Activated CD8-positive, alpha-beta T cell treated with anti-CD3 and anti-CD28 coated beads, Interleukin-2, amount 10 ng/mL, durations not matched to agents 7 days and 5 days (primary cell): ENCODE measurements around the gene KCNIP4. TPM values are rescaled to one million over a fixed set of nuclear protein-coding genes. Genes with fewer than 3 reads are reported as not detected.

Experiments used
- ATAC-seq: fragments of 150-1000 bp; cut with Tn5 transposase; one replicate; pipeline ENCODE4 v1.10.0; 2021; ENCODE audit warnings: moderate library complexity
- CTCF ChIA-PET: fragments of 350-600 bp; sonication (Branson Sonifier 250); formaldehyde crosslinking; loops from one replicate; lab custom pipeline; 2021; ENCODE audit warnings: antibody characterized with exemption; lab: Charles Lee
- POLR2A ChIA-PET: fragments of 350-600 bp; sonication (Branson Sonifier 250); formaldehyde crosslinking; loops from one replicate; lab custom pipeline; 2021; ENCODE audit warnings: antibody characterized with exemption; lab: Charles Lee
- DNase-seq: peaks from one replicate; pipeline ENCODE4 v3.0.0-alpha.2; 2020
- H3K27ac Mint-ChIP-seq: one replicate; pipeline ENCODE4 v1.8.0; 2021; ENCODE audit warnings: mild to moderate bottlenecking, mixed read lengths
- H3K27me3 Mint-ChIP-seq: one replicate; pipeline ENCODE4 v1.8.0; 2021; ENCODE audit warnings: low read depth, mixed read lengths
- H3K36me3 Mint-ChIP-seq: one replicate; pipeline ENCODE4 v1.8.0; 2021; ENCODE audit warnings: low read depth, mixed read lengths
- H3K4me1 Mint-ChIP-seq: one replicate; pipeline ENCODE4 v1.8.0; 2021; ENCODE audit warnings: low read depth, mixed read lengths
- H3K4me3 Mint-ChIP-seq: one replicate; pipeline ENCODE4 v1.8.0; 2021; ENCODE audit warnings: mild to moderate bottlenecking, mixed read lengths
- H3K9me3 Mint-ChIP-seq: one replicate; pipeline ENCODE4 v1.8.0; 2022; ENCODE audit warnings: mixed read lengths; ENCODE audit not compliant: insufficient read depth
- total RNA-seq, 2 experiments: library from RNA; stranded (reverse); gene quantifications; one replicate each; pipeline ENCODE4 v1.2.3, GENCODE V29; 2021

KCNIP4 gene
- total RNA-seq, 2 experiments from 2014 or later, result not detected

- Mint-ChIP-seq H3K4me1 (no peaks in the 10 kb centered on the region), H3K36me3 (no peaks in the 10 kb centered on the region), H3K27me3 (no peaks in the 10 kb centered on the region), H3K4me3 (no peak overlapping the region), H3K27ac (no peak overlapping the region), H3K9me3 (no peaks in the 10 kb centered on the region)
- DNase-seq (no peak), ATAC-seq (no peak)
- POLR2A ChIA-PET, result no interaction called here
- CTCF ChIA-PET, result no interaction called here
Observed at GRCh38 chr4:21876711-21877110, 71.9 kb downstream of the KCNIP4 start.

GRCh38 chr4:21873145-21873544 is 75.4 kb downstream of the KCNIP4 start:
- Mint-ChIP-seq H3K27me3 (no peaks in the 10 kb centered on the region), H3K36me3 (no peaks in the 10 kb centered on the region), H3K4me3 (no peak overlapping the region), H3K4me1 (no peaks in the 10 kb centered on the region), H3K27ac (no peak overlapping the region), H3K9me3 (no peaks in the 10 kb centered on the region)
- DNase-seq (no peak), ATAC-seq (no peak)
- ChIA-PET POLR2A (no interaction called here), CTCF (no interaction called here)

GRCh38 chr4:21872101-21872500 is 76.5 kb downstream of the KCNIP4 start:
- no peaks in the 10 kb centered on the region for H3K4me1 Mint-ChIP-seq

GRCh38 chr4:21869978-21870745 is 78.4 kb downstream of the KCNIP4 start:
- DNase-seq (no peak), ATAC-seq (no peak)
- Mint-ChIP-seq H3K9me3 (peaks cover 1% of the 10 kb centered on the region), H3K4me3 (no peak overlapping the region), H3K36me3 (no peaks in the 10 kb centered on the region), H3K4me1 (no peaks in the 10 kb centered on the region), H3K27me3 (no peaks in the 10 kb centered on the region), H3K27ac (no peak overlapping the region)
- CTCF ChIA-PET, result no interaction called here
- POLR2A ChIA-PET, result no interaction called here

More at GRCh38 chr4:21872101-21872500, 76.5 kb downstream of the KCNIP4 start:
- ATAC-seq (no peak), DNase-seq (no peak)
- H3K27me3 Mint-ChIP-seq, result no peaks in the 10 kb centered on the region
- H3K36me3 Mint-ChIP-seq, result no peaks in the 10 kb centered on the region
- POLR2A ChIA-PET, result no interaction called here
- no peak overlapping the region for H3K4me3 Mint-ChIP-seq
- H3K9me3 Mint-ChIP-seq, result no peaks in the 10 kb centered on the region
- H3K27ac Mint-ChIP-seq, result no peak overlapping the region
- CTCF ChIA-PET, result no interaction called here

GRCh38 chr4:21864686-21865085 is 83.9 kb downstream of the KCNIP4 start:
- no peak overlapping the region for H3K27ac Mint-ChIP-seq
- H3K27me3 Mint-ChIP-seq, result no peaks in the 10 kb centered on the region
- peaks cover 3% of the 10 kb centered on the region for H3K9me3 Mint-ChIP-seq
- ATAC-seq (no peak), DNase-seq (no peak)
- no peaks in the 10 kb centered on the region for H3K36me3 Mint-ChIP-seq
- H3K4me3 Mint-ChIP-seq, result no peak overlapping the region
- ChIA-PET CTCF (no interaction called here), POLR2A (no interaction called here)
- no peaks in the 10 kb centered on the region for H3K4me1 Mint-ChIP-seq

GRCh38 chr4:21862917-21863316 is 85.7 kb downstream of the KCNIP4 start:
- ChIA-PET POLR2A (no interaction called here), CTCF (no interaction called here)
- H3K9me3 Mint-ChIP-seq, result peaks cover 3% of the 10 kb centered on the region
- H3K4me1 Mint-ChIP-seq, result no peaks in the 10 kb centered on the region
- DNase-seq, result no peak
- H3K36me3 Mint-ChIP-seq, result no peaks in the 10 kb centered on the region
- no peak overlapping the region for H3K4me3 Mint-ChIP-seq
- no peaks in the 10 kb centered on the region for H3K27me3 Mint-ChIP-seq
- no peak for ATAC-seq
- H3K27ac Mint-ChIP-seq, result no peak overlapping the region

GRCh38 chr4:21858971-21859370 is 89.6 kb downstream of the KCNIP4 start:
- no peak overlapping the region for H3K27ac Mint-ChIP-seq
- H3K36me3 Mint-ChIP-seq, result no peaks in the 10 kb centered on the region
- no peaks in the 10 kb centered on the region for H3K9me3 Mint-ChIP-seq
- no peaks in the 10 kb centered on the region for H3K27me3 Mint-ChIP-seq
- ATAC-seq (no peak), DNase-seq (no peak)
- no peak overlapping the region for H3K4me3 Mint-ChIP-seq
- CTCF ChIA-PET, result no interaction called here
- H3K4me1 Mint-ChIP-seq, result no peaks in the 10 kb centered on the region
- POLR2A ChIA-PET, result no interaction called here

GRCh38 chr4:21856754-21857153 is 91.8 kb downstream of the KCNIP4 start:
- CTCF ChIA-PET, result no interaction called here
- no peak for ATAC-seq

GRCh38 chr4:21856301-21856700 is 92.3 kb downstream of the KCNIP4 start:
- POLR2A ChIA-PET, result no interaction called here

More at GRCh38 chr4:21856754-21857153, 91.8 kb downstream of the KCNIP4 start:
- no peaks in the 10 kb centered on the region for H3K27me3 Mint-ChIP-seq
- H3K36me3 Mint-ChIP-seq, result no peaks in the 10 kb centered on the region
- no peak overlapping the region for H3K4me3 Mint-ChIP-seq
- POLR2A ChIA-PET, result no interaction called here
- H3K9me3 Mint-ChIP-seq, result no peaks in the 10 kb centered on the region
- H3K27ac Mint-ChIP-seq, result no peak overlapping the region
- no peaks in the 10 kb centered on the region for H3K4me1 Mint-ChIP-seq
- no peak for DNase-seq

GRCh38 chr4:21849077-21849476 is 99.5 kb downstream of the KCNIP4 start:
- H3K27ac Mint-ChIP-seq, result no peak overlapping the region
- CTCF ChIA-PET, result no interaction called here

More at GRCh38 chr4:21856301-21856700, 92.3 kb downstream of the KCNIP4 start:
- H3K4me3 Mint-ChIP-seq, result no peak overlapping the region
- no peak for DNase-seq
- no peaks in the 10 kb centered on the region for H3K27me3 Mint-ChIP-seq
- no peaks in the 10 kb centered on the region for H3K9me3 Mint-ChIP-seq
- no peaks in the 10 kb centered on the region for H3K36me3 Mint-ChIP-seq
- CTCF ChIA-PET, result no interaction called here
- no peaks in the 10 kb centered on the region for H3K4me1 Mint-ChIP-seq
- no peak for ATAC-seq
- H3K27ac Mint-ChIP-seq, result no peak overlapping the region

GRCh38 chr4:21848021-21848420 is 100.6 kb downstream of the KCNIP4 start:
- POLR2A ChIA-PET, result no interaction called here
- CTCF ChIA-PET, result no interaction called here
- Mint-ChIP-seq H3K36me3 (no peaks in the 10 kb centered on the region), H3K4me3 (no peak overlapping the region), H3K4me1 (no peaks in the 10 kb centered on the region), H3K27me3 (no peaks in the 10 kb centered on the region), H3K9me3 (no peaks in the 10 kb centered on the region), H3K27ac (no peak overlapping the region)
- DNase-seq, result no peak
- no peak for ATAC-seq

More at GRCh38 chr4:21849077-21849476, 99.5 kb downstream of the KCNIP4 start:
- Mint-ChIP-seq H3K27me3 (no peaks in the 10 kb centered on the region), H3K4me3 (no peak overlapping the region), H3K9me3 (no peaks in the 10 kb centered on the region), H3K36me3 (no peaks in the 10 kb centered on the region), H3K4me1 (no peaks in the 10 kb centered on the region)
- POLR2A ChIA-PET, result no interaction called here
- ATAC-seq, result no peak
- no peak for DNase-seq

GRCh38 chr4:21845663-21846062 is 102.9 kb downstream of the KCNIP4 start:
- ATAC-seq, result no peak
- Mint-ChIP-seq H3K27me3 (no peaks in the 10 kb centered on the region), H3K36me3 (no peaks in the 10 kb centered on the region), H3K4me3 (no peak overlapping the region), H3K4me1 (no peaks in the 10 kb centered on the region), H3K27ac (no peak overlapping the region), H3K9me3 (no peaks in the 10 kb centered on the region)
- ChIA-PET CTCF (no interaction called here), POLR2A (no interaction called here)
- no peak for DNase-seq
